ENCODE data around the gene C9.
"Not testable (repeated sequence)": the region's sequence is repeated elsewhere in the genome, so short reads cannot be mapped to it uniquely, and the experiment has no call there.

Gene C9

GRCh38 chr5:39370555-39371366 is 6.5 kb upstream of the C9 start:
- no peak for DNase-seq

DNA sequence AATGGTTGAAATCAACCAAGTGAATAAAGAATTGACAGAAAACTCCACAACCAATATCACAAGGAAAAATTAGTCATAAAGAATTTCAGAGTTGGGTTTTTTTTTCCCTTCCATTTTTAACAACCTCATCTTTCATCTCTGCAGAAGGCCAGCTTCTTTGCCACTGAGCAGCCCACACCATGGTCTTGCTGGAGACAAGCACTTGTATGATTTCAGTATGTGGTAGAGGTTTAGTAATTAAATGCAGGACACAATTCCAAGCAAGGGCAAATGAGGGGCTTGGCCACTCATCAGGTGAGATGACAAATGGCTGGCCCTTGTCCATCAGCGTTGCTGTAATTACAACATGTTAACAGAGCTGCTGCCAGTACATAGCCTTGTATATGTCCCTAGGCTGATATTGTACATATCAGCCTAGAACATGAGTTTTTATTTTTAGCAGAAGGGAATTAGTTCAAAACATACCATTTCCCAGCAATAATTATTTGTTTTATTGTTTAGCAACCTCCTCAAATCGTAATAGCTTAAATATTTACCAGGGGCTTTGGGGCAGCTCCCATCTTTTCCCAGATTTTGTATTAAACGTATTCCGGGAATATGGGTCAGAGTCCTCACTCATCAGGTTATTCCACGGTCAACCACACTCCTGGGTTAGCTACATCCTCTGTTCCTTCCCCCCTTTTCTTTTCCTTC is 5.0 kb upstream of the C9 start:
- DNase-seq: no peak

DNA sequence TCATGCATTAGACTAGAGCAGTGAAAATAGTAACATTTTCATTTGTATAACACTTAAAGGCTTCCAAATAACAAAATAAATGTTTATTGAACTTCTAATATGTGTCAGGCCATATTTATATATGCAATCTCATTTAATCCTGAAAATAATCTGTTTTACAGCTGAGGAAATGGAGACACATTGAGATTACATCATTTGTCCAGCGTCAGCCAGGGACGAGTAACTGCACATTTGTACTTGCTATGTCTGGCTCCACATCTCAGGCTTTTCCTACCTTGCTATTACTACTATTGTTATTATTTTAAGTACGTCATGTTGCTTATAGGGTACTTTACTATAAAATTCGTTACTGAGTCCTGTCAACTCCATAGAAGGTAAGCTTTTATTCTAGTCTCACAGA is 3.8 kb upstream of the C9 start:
- DNase-seq: no peak

DNA sequence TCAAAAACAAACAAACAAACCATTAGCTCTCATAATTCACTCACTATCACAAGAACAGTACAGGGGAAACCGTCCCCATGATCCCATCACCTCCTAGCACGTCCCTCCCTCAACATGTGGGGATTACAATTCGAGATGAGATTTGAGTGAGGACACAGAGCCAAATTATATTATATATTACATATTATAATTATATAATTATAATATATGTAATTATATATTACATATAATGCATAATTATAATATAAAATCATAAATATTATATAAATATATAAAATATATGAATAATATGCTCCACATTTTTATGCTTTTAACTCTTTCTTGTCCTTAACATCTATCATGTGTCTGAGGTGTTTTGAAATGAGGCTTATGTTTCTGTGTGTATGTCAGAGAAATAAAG is 3.4 kb upstream of the C9 start:
- DNase-seq: no peak

DNA sequence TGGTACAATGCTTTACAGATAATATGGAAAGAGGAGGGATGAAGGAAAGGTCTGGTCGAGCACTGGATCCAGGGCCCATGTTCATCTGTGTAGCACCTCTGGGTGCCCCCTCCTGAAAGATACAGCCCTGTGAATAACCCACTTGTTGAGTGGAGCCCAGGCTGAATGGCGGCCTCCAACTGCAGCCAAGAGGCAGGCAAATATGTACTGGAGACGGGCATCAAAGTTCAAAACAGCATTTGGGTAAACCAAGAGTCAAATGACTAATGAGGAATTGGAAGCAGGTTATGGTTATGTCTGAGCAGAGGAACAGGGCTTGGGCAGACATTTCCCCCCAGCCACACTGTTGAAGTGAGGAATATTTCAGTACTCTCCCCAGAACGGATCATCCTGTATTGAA is 1.1 kb downstream of the C9 start:
- no peak for DNase-seq

DNA sequence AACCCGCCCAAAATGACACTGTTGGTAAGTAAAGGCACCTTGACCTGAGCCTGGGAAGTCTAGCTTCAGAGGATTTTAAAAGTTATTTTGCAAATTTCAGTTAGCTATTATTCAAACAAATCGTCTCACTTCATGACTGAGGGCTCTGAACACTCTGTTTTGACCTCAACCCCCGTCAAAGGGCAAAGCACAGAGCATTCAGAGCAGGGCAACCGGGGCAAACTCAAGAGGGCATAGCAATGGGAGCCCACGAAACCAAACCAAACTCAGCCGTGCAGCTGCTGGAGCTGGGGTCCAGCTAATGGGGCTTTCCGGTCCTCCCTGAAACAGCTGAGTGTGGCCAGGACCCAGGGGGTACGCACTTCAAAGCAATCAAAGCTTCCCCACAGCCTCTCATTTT is 1.6 kb downstream of the C9 start:
- no peak for DNase-seq

- DNase-seq: no peak
Measured at GRCh38 chr5:39361306-39361705, 3.0 kb downstream of the C9 start.

GRCh38 chr5:39360471-39361111 is 3.7 kb downstream of the C9 start:
- DNase-seq: no peak

DNA sequence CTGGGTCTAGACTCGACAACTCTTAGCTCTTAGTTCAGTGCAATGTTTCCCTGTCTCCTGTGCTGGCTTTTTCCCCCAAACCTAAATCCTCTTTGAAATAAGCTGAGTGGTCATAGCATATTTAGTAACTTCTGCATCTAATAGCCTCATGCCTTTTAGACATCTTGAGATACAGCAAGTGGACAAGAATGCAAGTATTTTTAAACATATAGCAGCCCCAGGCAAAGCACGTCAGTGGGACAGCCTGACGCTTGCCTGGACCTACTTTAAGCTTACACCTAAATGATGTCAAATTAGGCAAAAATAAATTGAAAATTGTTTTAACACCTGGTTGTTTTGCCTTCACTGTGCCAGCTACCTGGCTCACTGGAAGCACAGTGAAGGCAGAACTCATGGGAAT is 8.0 kb downstream of the C9 start:
- DNase-seq: no peak

DNA sequence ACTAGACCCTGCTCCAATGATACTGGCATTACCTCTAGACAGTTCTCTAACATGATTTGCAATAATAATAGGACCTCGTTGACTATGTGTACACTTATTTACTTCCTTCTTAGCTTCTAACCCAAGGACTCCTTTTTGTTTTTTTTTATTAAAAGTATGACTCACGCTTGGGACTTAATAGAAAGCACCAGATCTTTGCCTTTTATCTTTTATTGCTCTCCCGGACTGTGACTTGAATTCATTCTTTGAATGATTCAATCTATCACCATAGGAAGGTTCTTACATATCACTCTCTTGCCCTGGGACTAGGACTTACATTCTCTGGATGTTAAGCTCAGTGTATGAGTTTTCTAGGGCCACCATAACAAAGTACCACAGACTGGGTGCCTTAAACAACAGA is 9.0 kb downstream of the C9 start:
- no peak for DNase-seq

GRCh38 chr5:39353717-39354399 is 10.4 kb downstream of the C9 start:
- DNase-seq: no peak

- DNase-seq: no peak
Measured at GRCh38 chr5:39352951-39353350, 11.3 kb downstream of the C9 start.

GRCh38 chr5:39352170-39352569 is 12.1 kb downstream of the C9 start:
- DNase-seq: no peak

DNA sequence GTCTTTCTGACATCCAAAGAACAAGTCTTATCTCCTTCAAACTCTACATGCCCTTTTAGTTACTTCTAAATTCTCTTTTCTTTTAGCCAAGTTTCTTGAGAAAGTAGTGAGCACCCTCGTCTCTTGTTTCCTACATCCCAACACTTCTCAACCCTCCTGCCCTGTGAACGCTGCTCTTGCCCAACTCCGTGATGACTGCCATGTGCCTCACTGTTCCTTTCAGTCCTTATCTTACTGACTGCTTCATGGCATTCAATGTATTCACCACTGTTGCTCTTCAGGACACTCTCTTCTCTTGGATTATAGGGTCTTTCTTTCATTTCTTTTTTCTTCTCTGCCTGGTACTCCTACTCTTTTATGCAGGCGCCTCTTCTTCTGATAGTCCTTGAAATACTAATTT is 14.8 kb downstream of the C9 start:
- no peak for DNase-seq

GRCh38 chr5:39342460-39342859 is 21.8 kb downstream of the C9 start:
- no peak for DNase-seq

DNA sequence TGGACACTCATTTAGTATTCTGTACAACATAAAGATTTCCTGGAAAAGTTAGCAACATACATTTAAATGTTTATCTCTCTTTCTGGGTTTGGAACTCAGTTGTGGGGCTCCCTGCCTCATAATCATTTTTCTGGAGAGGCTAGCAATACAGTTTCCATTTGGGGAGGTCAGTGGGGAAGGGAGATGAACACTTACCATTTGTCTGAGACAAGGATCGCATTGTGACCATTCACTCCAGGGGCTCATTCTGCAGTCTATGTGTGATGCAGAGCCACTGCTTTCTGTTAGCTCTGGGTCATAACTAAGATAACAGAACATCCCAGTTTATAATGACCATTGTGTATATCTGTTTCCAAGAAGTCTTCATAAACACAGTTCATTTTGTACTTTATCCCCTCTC is 22.4 kb downstream of the C9 start:
- DNase-seq: no peak

DNA sequence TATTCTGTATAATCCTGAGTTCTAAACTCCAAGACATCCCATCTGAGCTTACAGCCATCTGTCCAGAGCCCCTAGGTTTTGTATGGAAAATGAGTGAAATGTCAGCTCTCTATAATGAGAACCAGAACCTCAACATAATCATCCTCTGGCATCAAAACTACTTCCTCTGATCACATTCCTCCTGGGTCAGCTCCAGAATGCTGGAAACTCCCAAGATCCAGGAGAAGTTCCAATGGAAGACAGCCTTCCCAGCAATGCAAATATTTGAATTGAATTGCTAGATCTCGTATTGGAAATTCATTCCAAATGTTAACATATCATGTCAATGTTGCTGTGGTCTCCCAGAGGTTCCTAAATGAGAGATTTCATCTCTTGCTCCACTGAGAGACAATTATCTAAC is 23.8 kb downstream of the C9 start:
- DNase-seq: no peak

- DNase-seq: no peak
Measured at GRCh38 chr5:39337252-39337915, 26.9 kb downstream of the C9 start.

DNA sequence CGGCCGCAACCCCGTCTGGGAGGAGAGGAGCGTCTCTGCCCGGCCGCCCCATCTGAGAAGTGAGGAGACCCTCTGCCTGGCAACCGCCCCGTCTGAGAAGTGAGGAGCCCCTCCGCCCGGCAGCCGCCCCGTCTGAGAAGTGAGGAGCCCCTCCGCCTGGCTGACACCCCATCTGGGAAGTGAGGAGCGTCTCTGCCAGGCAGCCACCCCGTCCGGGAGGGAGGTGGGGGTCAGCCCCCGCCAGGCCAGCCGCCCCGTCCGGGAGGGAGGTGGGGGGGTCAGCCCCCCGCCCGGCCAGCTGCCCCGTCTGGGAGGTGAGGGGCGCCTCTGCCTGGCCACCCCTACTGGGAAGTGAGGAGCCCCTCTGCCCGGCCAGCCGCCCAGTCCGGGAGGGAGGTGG is 30.0 kb downstream of the C9 start:
- DNase-seq: not testable (repeated sequence)

DNA sequence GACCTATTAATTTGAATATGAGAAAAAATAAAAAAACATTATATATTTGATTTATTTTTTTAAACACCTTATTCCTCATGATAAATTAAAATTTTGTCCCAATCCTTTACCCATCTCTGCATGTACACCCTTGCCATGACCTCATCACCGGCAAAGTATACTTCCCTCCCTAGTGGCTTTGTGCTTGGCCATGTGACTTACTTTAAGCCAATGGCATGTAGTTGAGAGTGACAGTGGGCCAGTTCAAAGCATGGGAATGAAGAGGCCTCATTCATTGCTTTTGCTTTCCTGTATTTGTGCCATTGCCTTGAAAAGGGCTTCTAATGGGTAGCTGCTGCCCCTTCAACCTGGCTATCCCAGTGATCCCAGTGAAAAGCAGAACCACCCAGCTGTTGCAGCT is 31.2 kb downstream of the C9 start:
- DNase-seq: no peak

DNA sequence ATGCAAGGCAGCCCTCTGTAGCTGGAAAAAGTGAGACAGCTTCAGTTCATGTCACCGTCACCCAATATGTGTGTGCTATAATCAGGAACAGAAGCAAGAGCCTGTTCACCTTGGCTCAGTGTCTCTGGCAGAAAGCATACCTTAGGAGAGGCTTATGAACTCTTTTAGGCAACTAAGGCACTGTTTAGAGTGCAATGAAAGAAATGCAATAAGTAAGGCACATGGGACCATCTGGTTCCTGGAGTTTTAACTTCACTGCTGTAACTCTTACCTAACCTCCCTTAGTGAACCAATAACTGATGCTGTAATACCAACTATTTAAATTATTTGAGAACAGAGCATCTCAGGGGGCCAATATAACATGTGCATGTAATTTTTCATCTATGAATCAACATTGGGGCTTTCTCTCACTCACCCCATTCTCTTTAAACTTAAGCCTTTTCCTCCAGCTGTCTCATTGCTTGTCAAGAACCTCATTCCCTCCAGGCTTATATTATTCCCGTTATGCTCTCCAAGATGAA is 32.4 kb downstream of the C9 start:
- no peak for DNase-seq

GRCh38 chr5:39328731-39329130 is 35.6 kb downstream of the C9 start:
- no peak for DNase-seq

GRCh38 chr5:39323542-39323941 is 40.8 kb downstream of the C9 start:
- DNase-seq: no peak

Data from stimulated activated CD4-positive, alpha-beta T cell treated with anti-CD3 and anti-CD28 coated beads, Interleukin-12 subunit alpha, Interleukin-12 subunit beta, amount 100 ng/mL, for 4 hours (primary cell).